ENCODE results near the gene ANAPC2. TPM values are rescaled to one million over a fixed set of nuclear protein-coding genes. Genes with fewer than 3 reads are reported as not detected.

ANAPC2 gene
- total RNA-seq, 4 donors from 2014 or later = 18.7 to 28.7 (median 25.1) TPM

- Histone ChIP-seq H3K4me3 (no peak overlapping the region), H3K27ac (replicated peaks in 1 of 4) (no peak overlapping the region), H3K9me3 (no peaks in the 10 kb centered on the region), H3K4me1 (peaks cover 4 to 19% (median 10%) of the 10 kb centered on the region in 4 donors), H3K27me3 (no peaks in the 10 kb centered on the region), H3K36me3 (peaks cover 0 to 57% (median 15%) of the 10 kb centered on the region in 4 donors)
- no peak for DNase-seq (ENCODE audit: extremely low spot score)
- intact Hi-C loops (cut with DNase I) = no loop called here
- WGBS = 92% methylated on average over 26 of the region's 49 CpGs
- no peak for TF ChIP-seq POLR2A (IDR thresholded peaks at IDR 0.05; ENCODE audit: low read depth)
- TF ChIP-seq, protein P1, sequence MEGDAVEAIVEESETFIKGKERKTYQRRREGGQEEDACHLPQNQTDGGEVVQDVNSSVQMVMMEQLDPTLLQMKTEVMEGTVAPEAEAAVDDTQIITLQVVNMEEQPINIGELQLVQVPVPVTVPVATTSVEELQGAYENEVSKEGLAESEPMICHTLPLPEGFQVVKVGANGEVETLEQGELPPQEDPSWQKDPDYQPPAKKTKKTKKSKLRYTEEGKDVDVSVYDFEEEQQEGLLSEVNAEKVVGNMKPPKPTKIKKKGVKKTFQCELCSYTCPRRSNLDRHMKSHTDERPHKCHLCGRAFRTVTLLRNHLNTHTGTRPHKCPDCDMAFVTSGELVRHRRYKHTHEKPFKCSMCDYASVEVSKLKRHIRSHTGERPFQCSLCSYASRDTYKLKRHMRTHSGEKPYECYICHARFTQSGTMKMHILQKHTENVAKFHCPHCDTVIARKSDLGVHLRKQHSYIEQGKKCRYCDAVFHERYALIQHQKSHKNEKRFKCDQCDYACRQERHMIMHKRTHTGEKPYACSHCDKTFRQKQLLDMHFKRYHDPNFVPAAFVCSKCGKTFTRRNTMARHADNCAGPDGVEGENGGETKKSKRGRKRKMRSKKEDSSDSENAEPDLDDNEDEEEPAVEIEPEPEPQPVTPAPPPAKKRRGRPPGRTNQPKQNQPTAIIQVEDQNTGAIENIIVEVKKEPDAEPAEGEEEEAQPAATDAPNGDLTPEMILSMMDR (IDR thresholded peaks at IDR 0.05) = no peak
- no peak for TF ChIP-seq POLR2AphosphoS5 (IDR thresholded peaks at IDR 0.05)
- TF ChIP-seq EP300 (IDR thresholded peaks at IDR 0.05) = no peak
Measured at GRCh38 chr9:137213160-137214060, 25.1 kb upstream of the ANAPC2 start.

- Histone ChIP-seq H3K27me3 (no peaks in the 10 kb centered on the region), H3K9me3 (no peaks in the 10 kb centered on the region), H3K36me3 (peaks cover 0 to 61% (median 15%) of the 10 kb centered on the region in 4 donors), H3K27ac (replicated peaks in 1 of 4) (no peak overlapping the region), H3K4me1 (peaks cover under 1 to 10% (median 7%) of the 10 kb centered on the region in 4 donors), H3K4me3 (no peak overlapping the region)
- intact Hi-C loops (cut with DNase I) = no loop called here
- 81% methylated on average over 10 of the region's 21 CpGs for WGBS
- no peak for DNase-seq (ENCODE audit: extremely low spot score)
- no peak for TF ChIP-seq POLR2A (IDR thresholded peaks at IDR 0.05; ENCODE audit: low read depth)
- no peak for TF ChIP-seq POLR2AphosphoS5 (IDR thresholded peaks at IDR 0.05)
- TF ChIP-seq, protein P1 (IDR thresholded peaks at IDR 0.05) = no peak
- TF ChIP-seq EP300 (IDR thresholded peaks at IDR 0.05) = no peak
Measured at GRCh38 chr9:137212520-137212919, 24.2 kb upstream of the ANAPC2 start.

- intact Hi-C loops (cut with DNase I) = no loop called here
- DNase-seq (ENCODE audit: extremely low spot score) = no peak
- TF ChIP-seq POLR2AphosphoS5 (IDR thresholded peaks at IDR 0.05) = no peak
- no peak for TF ChIP-seq EP300 (IDR thresholded peaks at IDR 0.05)
- TF ChIP-seq, protein P1 (IDR thresholded peaks at IDR 0.05) = no peak
- TF ChIP-seq POLR2A (IDR thresholded peaks at IDR 0.05; ENCODE audit: low read depth) = no peak
- H3K4me1 ChIP-seq = peaks cover 5 to 10% (median 8%) of the 10 kb centered on the region in 4 donors
- H3K9me3 ChIP-seq = no peaks in the 10 kb centered on the region
- no peak overlapping the region for H3K4me3 ChIP-seq
- peaks cover 0 to 60% (median 15%) of the 10 kb centered on the region in 4 donors for H3K36me3 ChIP-seq
- H3K27ac ChIP-seq (replicated peaks in 1 of 4) = no peak overlapping the region
- no peaks in the 10 kb centered on the region for H3K27me3 ChIP-seq
- whole genome bisulfite sequencing = 89% methylated on average over 10 of the region's 13 CpGs
Measured at GRCh38 chr9:137211532-137211931, 23.2 kb upstream of the ANAPC2 start.

GRCh38 chr9:137206602-137207001 is 18.2 kb upstream of the ANAPC2 start:
- peaks cover 0 to 36% (median 3%) of the 10 kb centered on the region in 4 donors for H3K36me3 ChIP-seq
- WGBS = 74% methylated on average over 7 of the region's 7 CpGs
- TF ChIP-seq POLR2AphosphoS5 (IDR thresholded peaks at IDR 0.05) (no peak), POLR2A (IDR thresholded peaks at IDR 0.05; ENCODE audit: low read depth) (no peak), EP300 (IDR thresholded peaks at IDR 0.05) (no peak)
- TF ChIP-seq, protein P1 (IDR thresholded peaks at IDR 0.05) = no peak
- H3K4me3 ChIP-seq = peak overlapping the region; percentile 78 to 95 (median 87)
- no peak for DNase-seq (ENCODE audit: extremely low spot score)
- no peaks in the 10 kb centered on the region for H3K9me3 ChIP-seq
- intact Hi-C loops (cut with DNase I) = no loop called here
- H3K27me3 ChIP-seq = no peaks in the 10 kb centered on the region
- H3K4me1 ChIP-seq = peaks cover 43 to 54% (median 50%) of the 10 kb centered on the region in 4 donors
- no peak overlapping the region for H3K27ac ChIP-seq (replicated peaks in 1 of 4)

Measured in esophagus muscularis mucosa (tissue), 4 donors.